Measurements from ENCODE around the gene ABCC1.
"Not testable (repeated sequence)": the region's sequence is repeated elsewhere in the genome, so short reads cannot be mapped to it uniquely, and the experiment has no call there.

ABCC1 gene

DNA sequence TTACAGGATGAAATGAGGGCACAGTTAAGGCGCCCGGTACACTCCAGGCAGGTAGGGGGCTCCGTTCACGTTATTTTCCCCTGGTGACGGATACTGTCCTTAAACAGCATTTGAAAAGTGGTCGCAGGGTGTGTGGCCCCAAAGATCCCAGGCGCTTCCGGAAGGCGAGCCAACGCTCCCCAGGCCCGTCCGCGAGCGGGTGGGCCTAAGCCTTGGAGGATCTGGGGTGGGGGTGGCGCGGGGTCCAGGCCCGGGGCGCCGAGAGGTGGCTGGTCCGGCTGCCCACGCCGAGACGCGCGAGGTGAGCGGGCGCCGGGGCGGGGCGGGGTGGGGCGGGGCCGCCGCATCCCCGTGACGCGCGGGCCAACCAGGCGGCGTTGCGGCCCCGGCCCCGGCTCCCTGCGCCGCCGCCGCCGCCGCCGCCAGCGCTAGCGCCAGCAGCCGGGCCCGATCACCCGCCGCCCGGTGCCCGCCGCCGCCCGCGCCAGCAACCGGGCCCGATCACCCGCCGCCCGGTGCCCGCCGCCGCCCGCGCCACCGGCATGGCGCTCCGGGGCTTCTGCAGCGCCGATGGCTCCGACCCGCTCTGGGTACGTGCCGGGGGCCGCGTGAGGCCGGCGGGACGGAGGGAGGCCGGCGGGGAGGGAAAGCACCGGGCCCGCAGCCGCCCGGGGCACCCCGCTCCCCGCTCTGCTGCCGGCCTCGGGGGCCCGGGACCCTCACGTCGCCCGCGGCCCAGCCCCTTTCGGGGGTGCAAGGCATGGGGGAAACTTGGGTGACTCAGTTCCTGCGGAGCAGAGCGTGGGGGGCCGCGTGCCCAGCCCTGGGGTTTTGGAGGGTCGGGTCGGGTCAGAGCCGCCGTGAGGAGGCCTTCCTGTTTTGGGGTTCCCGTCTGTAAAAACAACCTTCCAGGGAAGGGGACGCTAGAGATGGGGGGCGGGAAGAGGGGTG is at the start of gene ABCC1:
ABCC1 (plus strand) TSS at position 407 of the 951 bp plus-strand sequence; CDS start at position 543, 136 bp downstream.
- no peak for DNase-seq

DNA sequence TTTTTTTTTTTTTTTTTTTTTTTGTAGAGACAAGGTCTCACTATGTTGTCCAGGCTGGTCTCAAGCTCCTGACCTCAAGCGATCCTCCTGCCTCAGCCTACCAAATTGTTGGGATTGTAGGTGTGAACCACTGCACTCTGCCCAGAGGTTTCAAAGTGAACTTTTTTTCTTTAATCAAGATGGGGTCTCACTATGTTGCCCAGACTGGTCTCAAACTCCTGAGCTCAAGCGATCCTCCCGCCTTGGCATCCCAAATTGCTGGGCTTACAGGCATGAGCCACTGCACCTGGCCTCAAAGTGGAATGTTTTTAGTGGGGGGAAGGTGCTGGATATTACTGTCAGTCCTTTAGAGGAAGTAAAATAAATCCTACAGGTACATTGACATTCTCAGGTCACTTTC is 49.1 kb upstream of the ABCC1 start:
- no peak for DNase-seq

DNA sequence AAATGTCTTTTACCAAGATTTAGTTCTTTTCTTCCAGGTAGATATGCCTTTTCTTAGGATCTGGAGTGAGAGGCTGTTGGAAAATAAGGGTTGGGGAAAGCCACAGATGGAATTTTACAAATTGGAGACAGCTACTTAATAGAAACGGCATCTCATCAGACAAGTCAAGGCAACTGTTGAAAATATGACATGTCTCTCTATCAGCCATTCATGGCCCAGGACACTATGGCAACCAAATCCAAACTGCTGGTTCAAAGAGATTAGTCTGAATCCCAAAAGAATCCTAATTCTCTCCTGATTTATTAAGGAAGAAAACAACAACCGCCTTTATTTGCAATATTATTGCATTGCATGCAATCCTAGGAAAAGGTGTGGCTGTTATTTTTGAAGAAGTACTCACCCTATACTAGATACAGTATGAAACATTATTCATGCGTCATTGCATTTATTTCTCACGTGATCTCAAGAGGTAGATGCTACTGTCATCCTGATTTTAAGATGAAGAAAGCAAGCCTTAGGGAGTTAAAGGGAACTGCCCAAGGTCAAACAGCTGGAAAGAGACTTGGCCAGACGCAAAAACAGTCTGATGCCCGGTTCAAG is 48.4 kb upstream of the ABCC1 start:
- DNase-seq, result no peak

DNA sequence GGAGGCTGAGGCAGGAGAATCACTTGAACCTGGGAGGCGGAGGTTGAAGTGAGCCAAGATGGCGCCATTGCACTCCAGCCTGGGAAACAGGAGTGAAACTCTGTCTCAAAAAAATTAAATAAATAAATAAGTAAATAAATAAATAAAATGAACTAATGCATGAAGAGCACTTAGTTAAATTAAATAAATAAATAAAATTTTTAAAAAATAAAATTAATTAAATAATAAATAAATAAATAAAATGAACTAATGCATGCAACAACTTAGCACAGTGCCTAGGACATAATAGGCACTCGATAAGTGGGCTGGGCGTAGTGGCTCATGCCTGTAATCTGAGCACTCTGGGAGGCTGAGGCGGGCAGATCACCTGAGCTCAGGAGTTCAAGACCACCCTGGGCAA is 45.5 kb upstream of the ABCC1 start:
- DNase-seq, result no peak

DNA sequence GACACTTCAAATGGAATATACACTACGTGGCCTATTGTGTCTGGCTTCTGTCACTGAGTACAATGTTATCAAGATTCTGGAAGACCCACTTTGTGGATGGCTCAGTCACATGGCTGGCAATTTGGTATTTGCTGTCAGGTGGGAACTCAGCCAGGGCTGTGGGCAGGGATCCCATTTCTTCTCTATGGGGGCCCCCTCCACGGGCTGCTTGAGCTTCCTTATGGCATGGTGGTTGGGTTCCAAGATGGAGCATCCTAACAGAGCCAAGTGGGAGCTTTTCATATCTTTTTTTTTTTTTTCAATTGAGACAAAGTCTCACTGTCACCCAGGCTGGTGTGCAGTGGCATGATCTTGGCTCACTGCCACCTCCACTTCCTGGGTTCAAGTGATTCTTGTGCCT is 43.0 kb upstream of the ABCC1 start:
- DNase-seq, result no peak

DNA sequence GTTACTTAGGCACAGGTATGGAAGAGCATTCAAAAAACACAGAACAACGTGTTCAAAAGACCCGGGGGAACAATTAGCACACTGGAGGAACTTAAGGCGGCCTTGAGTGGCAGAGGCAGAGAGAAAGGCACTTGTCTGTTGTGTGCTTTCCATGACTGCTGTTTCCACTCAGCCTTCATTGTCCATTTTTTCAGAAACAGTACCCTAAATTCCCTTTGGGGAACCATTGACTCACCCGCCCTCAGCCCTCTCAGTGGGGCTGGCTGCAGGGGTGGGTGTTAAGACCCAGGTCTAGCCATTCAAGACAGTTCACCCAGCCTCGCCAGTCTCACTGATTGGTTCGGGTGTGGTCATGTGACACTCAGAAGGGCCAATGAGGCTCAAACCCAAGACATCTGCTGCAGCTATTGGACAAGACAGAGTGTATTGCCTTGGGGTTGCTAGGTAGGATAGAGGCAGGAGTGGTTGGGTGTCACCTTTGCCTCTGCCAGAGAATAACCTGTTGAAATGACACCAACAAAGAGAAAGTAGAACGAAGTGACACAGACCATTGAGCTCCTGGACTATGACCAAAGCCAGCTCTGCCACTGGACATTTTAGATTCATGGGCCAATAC is 41.4 kb upstream of the ABCC1 start:
- no peak for DNase-seq

DNA sequence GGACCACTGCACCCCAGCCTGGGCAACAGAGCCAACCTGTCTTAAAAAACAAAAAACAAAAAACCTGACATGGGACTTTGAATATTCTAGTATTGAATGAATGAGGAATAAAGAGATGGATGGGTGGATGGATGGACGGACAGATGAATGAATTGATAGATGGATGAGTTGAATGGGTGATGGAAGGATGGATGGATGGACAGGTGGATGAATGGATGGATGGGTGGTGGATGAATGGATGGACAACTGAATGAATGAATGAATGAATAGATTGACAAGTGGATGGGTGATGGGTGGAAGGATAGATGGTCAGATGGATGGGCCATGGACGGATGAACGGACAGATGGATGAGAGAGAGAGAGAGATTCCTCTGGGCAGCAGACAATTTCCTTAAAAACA is 38.2 kb upstream of the ABCC1 start:
- DNase-seq, result no peak

DNA sequence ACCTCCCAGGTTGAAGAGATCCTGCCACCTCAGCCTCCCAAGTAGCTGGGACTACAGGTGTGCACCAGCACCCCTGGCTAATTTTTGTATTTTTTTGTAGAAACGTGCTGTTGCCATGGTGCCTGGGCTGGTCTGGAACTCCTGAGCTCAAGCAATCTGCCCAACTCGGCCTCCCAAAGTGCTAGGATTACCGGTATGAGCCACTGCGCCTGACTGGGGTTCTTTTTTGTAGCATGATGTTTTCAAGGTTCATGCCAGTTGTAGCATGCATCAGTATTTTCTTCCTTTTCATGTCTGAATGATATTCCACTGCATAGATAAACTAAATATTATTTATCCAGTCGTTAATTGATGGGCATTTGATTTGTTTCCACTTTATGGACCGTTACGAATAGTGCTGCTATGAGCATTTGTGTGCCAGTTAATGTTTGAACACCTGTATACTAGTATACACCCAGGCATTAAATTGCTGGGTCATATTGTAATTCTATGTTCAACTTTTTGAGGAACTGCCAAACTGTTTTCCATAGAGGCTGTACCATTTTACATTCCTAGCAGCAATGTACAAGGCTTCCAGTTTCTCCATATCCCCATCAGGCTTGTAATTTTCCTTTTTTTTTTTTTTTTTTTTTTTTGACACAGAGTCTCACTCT is 36.2 kb upstream of the ABCC1 start:
- no peak for DNase-seq

DNA sequence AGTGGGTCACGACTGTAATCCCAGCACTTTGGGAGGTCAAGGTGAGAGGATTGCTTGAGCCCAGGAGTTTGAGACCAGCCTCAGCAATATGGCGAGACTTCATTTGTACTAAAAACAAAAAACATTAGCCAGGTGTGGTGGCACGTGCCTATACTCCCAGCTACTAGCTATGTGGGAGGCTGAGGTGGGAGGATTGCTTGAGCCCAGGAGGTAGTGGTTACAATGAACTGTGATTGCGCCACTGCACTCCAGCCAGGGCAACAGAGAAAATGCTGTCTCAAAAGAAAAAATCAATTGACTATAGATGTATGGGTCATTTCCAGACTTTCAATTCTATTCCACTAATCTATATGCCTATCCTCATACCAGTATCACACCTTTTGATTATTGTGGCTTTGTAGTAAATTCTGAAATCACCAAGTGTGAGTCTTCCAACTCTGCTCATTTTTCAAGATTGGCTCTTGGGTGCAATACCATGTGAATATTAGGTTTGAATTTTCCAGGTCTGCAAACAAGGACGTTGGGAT is 33.8 kb upstream of the ABCC1 start:
- no peak for DNase-seq

DNA sequence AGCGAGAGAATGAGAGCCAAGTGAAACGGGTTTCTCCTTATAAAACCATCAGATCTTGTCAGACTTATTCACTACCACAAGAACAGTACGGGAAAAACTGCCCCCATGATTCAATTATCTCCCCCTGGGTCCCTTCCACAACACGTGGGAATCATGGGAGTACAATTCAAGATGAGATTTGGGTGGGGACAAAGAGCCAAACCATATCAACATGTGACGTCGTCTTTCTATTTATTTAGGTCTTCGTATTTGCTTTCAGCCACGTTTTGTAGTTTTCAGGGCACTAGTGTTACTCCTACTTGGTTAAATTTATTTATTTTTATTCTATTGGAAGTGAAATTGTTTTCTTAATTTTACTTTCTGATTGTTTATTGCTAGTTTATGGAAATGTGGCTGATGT is 33.1 kb upstream of the ABCC1 start:
- DNase-seq, result no peak

DNA sequence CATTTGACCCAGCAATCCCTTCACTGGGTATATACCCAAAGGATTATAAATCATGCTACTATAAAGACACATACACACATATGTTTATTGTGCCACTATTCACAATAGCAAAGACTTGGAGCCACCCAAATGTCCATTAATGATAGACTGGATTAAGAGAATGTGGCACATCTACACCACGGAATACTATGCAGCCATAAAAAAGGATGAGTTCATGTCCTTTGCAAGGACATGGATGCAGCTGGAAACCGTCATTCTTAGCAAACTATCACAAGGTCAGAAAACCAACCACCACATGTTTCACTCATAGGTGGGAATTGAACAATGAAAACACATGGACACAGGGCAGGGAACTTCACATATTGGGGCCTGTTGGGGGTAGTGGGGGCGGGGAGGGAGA is 31.1 kb upstream of the ABCC1 start:
- not testable (repeated sequence) for DNase-seq

DNA sequence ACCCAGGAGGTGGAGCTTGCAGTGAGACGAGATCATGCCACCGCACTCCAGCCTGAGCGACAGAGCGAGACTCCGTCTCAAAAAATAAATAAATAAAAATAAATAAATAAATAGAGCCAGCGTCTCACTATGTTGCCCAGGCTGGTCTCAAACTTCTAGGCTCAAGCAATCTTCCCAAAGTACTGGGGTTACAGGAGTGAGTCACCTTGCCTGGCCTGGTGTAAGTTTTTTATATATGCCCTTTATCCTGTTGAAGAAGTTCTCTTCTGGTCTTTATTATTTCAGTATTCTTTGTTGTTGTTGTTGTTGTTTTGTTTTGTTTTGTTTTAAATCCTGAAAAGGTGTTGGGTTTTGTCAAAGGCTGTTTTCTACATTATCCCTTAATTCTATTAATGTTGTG is 30.1 kb upstream of the ABCC1 start:
- DNase-seq, result no peak

DNA sequence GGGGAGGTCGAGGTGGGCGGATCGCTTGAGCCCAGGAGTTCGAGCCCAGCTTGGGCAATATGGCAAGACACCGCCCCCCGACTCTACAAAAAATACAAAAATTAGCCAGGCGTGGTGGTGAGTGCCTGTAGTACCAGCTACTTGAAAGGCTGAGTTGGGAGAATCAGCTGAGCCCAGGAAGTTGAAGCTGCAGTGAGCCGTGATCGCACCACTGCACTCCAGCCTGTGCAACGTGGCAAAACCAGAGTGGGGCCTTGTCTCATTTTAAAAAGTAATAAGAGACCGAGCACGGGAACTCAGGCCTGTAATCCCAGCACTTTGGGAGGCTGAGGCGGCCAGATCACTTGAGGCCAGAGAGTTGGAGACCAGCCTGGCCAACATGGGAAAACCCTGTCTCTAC is 24.4 kb upstream of the ABCC1 start:
- DNase-seq, result no peak

DNA sequence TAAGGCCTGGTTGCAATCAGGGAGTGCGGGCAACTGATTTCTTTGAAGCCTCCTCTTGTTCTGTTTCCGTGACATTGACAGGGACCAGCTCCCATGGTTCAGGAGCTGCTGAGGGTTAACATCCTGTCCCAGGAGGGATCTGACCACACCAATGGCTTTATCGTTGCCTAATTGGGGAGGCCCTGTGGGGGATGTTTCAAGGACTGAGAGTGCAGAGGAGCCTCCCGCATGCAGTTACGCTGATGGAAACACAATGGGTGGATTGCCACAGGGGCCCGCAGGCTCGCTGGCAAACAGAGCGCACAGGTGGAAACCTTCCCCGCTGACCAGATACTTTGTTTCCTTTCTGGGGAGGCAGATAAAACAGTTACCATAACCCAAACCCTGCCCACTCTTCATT is 23.8 kb upstream of the ABCC1 start:
- no peak for DNase-seq

DNA sequence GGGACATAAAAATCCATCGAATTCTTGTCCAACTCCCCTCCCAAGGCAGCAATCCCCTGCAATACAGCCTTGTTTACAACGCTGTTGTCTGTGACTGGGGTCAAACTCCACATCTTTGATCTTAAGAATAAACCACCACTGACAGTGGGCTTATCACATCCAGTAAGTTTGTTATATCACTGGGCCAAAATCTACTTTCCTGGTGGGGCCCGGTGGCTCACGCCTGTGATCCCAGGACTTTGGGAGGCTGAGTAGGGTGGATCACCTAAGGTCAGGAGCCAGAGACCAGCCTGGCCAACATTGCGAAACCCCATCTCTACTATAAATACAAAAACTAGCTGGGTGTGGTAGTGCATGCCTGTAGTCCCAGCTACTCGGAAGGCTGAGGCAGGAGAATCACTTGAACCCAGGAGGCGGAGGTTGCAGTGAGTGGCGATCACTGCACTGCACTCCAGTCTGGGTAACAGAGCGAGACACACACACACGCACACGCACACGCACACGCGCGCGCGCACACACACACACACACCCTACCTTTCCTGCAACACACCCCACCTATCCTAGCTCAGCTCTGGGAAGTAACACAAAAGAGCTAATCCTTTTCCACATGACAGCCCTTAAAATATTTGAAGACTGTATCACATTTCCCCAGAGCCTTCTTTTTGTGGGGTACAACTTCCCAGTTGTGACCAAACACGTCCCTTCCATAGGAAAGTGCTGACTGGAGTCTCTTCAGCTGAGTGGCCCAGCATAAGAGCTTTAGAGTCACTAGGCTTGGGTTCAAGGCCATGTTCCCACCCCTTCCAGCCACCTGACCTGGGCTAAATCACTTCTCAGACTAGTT is 20.9 kb upstream of the ABCC1 start:
- no peak for DNase-seq

DNA sequence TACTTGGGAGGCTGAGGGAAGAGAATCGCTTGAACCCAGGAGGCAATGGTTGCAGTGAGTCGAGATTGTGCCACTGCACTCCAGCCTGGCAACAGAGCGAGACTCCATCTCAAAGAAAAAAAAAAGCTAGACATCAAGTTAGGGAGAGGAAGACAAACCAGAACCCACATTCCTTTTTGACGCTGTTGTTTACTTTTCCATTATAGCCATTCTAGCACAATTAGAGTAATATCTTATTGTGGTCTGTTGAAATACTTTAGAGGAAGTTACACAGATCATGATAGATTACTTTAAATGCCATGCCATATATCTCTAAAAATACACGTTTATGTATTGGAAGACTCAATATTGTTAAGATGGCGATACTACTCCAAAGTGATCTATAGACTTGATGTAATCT is 16.5 kb upstream of the ABCC1 start:
- DNase-seq, result no peak

DNA sequence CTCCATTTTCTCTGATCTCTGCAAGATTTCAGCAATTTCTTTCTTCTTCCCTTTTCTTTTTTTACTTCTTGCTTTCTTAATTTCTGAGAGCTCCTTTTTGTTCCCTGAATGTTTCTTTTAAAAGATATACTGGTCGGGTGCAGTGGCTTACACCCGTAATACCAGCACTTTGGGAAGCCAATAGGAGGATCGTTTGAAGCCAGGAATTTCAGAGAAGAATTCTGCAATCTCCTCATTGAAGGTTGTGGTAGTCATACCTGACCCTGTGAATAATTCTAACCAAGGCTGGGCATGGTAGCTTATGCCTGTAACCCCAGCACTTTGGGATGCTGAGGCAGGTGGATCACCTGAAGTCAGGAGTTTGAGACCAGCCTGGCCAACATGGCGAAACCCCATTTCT is 15.6 kb upstream of the ABCC1 start:
- DNase-seq, result no peak

DNA sequence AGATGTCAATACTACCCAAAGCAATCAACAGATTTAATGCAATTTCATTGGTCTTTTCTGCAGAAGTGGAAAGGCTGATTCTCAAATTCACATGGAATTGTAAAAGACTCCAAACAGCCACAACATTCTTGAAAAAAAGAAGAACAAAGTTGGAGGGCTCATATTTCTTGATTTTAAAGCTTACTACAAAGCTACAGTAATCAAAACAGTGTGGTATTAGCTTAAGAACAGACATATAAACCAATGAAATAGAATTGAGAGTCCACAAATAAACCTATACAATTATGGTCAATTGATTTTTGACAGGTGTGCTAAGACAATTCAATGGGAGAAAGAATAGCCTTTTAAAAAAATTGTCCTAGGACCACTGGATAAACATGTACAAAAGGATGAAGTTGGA is 14.4 kb upstream of the ABCC1 start:
- no peak for DNase-seq

DNA sequence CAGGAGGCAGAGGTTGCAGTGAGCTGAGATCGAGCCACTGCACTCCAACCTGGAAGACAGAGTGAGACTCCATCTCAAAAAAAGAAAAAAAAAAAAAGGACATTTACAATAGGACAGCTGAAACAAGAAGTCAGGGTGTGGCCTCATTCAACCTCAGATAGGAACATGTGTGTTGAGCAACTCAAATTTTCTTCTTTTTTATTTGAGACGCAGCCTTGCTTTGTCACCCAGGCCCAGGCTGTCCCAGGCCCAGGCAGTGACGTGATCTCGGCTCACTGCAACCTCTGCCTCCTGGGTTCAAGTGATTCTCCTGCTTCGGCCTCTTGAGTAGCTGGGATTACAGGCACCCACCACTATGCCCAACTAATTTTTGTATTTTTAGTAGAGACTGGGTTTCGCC is 12.6 kb upstream of the ABCC1 start:
- peak; percentile 87 for DNase-seq

DNA sequence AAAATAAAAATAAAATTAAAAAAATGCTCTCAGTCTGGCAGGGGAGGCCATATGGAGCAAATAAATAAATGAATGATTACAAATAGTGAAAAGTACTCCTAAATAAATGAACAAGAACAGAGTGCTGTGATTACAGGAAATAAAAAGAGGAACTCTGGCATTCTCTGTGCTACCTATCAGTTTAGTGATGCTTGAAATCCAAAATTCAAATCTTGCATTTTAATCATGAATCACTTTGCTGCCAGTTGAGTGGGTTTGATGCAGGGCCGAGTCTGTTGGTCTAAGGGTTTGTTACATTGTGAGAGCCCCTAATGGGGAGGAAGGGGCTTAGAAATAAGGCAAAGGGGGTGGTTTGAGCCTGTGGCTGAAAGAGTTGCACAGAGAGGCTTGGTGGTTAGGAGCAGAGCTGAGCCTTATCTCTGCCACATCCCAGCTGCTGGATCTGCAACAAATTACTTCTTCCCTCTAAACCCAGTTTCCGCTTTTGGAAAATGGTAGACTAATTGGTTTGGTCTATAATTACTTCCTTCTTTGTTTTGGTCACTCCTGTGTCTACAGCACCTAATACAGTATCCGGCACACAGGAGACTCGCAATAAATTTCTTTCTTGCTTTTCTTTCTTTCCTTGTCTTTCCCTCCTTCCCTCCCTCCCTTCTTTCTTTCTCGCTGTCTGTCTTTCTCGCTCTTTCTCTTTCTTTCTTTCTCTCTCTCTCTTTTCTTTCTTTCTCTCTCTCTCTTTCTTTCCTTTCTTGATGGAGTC is 6.3 kb upstream of the ABCC1 start:
- DNase-seq, result peak; percentile 91

DNA sequence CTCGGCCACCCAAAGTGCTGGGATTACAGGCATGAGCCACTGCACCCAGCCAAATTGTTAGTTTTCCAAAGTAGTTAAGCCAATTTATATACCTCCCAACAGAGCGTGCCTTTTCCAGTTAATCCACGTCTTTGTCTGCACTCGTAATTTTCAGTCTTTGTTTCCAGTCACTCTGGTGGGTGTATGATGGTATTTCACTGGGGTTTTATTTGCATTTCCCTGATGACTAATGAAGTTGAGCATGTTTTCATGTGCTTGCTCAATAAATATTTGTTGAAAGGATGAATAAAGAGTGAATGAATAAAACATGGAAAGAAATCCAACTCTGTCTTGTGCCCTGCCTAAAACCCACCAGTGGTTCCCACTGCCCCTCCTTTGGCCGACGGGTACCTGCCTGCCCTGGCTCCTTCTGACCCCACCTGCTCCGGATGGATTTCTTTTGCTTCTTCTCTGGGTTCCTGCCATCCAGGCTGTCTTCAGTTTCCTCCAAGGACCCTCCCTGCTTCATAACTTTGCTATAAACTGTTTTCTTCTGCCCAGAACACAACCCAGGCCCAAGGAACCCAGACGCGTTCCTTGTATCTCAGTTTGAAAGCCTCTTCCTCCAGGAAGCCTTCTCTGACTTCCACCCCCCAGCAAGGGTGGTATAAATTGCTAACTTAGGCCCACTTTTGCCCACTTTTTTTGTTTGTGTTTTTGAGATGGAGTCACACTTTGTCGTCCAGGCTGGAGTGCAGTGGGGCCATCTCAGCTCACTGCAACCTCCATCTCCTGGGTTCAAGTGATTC is 3.0 kb upstream of the ABCC1 start:
- DNase-seq, result no peak

All from MV-4-11 (cell line).